Muscle of back (tissue), 11 donors: Measurements from ENCODE around the gene LSM2. TPM values are rescaled to one million over a fixed set of nuclear protein-coding genes. Genes with fewer than 3 reads are reported as not detected.
"Not testable (repeated sequence)": the region's sequence is repeated elsewhere in the genome, so short reads cannot be mapped to it uniquely, and the experiment has no call there.

Source experiments
- DNase-seq, 3 donors: peaks; one replicate each; pipeline versions ENCODE4 v3.0.0 to v3.0.0-alpha.2; 2013
- polyA plus RNA-seq, 10 donors: library from polyadenylated mRNA; unstranded; fragments of 120-200 nt; gene quantifications; one replicate each; pipeline ENCODE4 v1.2.1, GENCODE V29; 2013; ENCODE audit not compliant: insufficient read length in 10 of 10

The LSM2 gene
- polyA plus RNA-seq, 10 donors, result 46.2 to 63.6 (median 58.9) TPM

GRCh38 chr6:31801031-31801927 is 5.5 kb downstream of the LSM2 start:
- DNase-seq, result not testable (repeated sequence)

GRCh38 chr6:31799781-31800180 is 7.0 kb downstream of the LSM2 start:
- DNase-seq, result peak in 2 of 3 donors; percentile 40 to 41

- no peak for DNase-seq
These were observed 9.2 kb downstream of the LSM2 start for GRCh38 chr6:31797588-31797987.

GRCh38 chr6:31796993-31797385 is 9.8 kb downstream of the LSM2 start:
- no peak for DNase-seq

- peak; percentile 84 to 94 (median 89) for DNase-seq
These were observed 11.0 kb downstream of the LSM2 start, which contains the start of gene VARS1 for GRCh38 chr6:31795616-31796298. Gene VARS1, minus strand, starts transcription at chr6:31795752. Its CDS starts 535 bp downstream, at chr6:31795217.

GRCh38 chr6:31794866-31795615 is 11.7 kb downstream of the LSM2 start:
- peak in 2 of 3 donors; percentile 44 to 66 for DNase-seq

GRCh38 chr6:31794294-31794865 is 12.4 kb downstream of the LSM2 start:
- peak in 1 of 3 donors; percentile 54 for DNase-seq

GRCh38 chr6:31793927-31794245 is 12.9 kb downstream of the LSM2 start:
- not testable (repeated sequence) for DNase-seq

- no peak for DNase-seq
These were observed 14.0 kb downstream of the LSM2 start for GRCh38 chr6:31792761-31793171.

- DNase-seq, result no peak
These were observed 14.7 kb downstream of the LSM2 start for GRCh38 chr6:31792090-31792374.

- peak; percentile 31 to 76 (median 52) for DNase-seq
These were observed 15.3 kb downstream of the LSM2 start for GRCh38 chr6:31791324-31792089.

GRCh38 chr6:31785475-31785874 is 21.3 kb downstream of the LSM2 start:
- DNase-seq, result no peak

GRCh38 chr6:31784098-31784925 is 22.5 kb downstream of the LSM2 start:
- no peak for DNase-seq

- no peak for DNase-seq
These were observed 24.5 kb downstream of the LSM2 start for GRCh38 chr6:31782126-31782855.

- no peak for DNase-seq
These were observed 25.3 kb downstream of the LSM2 start for GRCh38 chr6:31781244-31782125.

- no peak for DNase-seq
These were observed 26.1 kb downstream of the LSM2 start for GRCh38 chr6:31780507-31781243.

- DNase-seq, result no peak
These were observed 26.9 kb downstream of the LSM2 start for GRCh38 chr6:31779908-31780307.
